ENCODE measurements around the gene RNF114.
"Not testable (repeated sequence)": the region's sequence is repeated elsewhere in the genome, so short reads cannot be mapped to it uniquely, and the experiment has no call there.

RNF114 gene

DNA sequence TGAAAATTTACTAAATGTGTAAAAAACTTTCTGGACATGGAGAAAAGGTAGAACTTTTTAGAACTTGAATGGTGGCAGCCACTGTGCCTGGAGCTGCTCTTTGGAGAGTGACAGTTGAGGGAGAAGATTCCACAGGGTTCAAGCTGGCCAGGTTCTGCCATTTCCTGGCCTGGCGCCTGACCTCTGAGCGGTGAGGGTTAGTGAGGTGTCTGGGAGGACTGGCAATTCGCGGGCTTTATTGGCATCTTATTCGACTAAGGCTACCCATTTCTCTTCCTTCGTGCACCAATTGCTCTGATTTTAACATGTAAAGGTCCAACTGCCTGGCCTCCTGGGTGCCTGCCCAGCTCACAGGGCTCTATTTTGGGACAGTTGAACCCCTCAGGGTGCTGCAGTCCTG is 49.0 kb downstream of the RNF114 start:
- DNase-seq (ENCODE audit: low read depth in 2 of 2) = no peak

DNA sequence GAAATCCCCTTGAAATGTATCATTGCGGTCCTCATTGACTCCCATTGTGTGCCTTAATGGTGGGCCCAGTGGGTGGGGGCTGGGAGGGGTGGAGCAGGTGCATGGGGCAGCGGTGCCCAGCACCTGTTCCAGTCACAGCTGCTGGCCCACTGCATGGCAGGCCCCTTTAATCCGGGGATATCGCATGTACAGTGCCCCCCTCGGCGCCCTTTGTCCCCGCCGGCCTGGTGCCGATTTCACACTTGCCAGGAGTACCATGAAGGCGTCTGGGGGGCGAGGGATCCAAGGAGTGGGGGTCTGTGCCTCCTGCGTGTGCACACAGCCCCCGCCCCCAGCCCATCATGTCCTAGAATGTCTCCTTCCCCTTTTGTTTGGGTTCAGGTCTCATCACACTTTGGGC is 49.4 kb downstream of the RNF114 start:
- no peak for DNase-seq (ENCODE audit: low read depth in 2 of 2)

DNA sequence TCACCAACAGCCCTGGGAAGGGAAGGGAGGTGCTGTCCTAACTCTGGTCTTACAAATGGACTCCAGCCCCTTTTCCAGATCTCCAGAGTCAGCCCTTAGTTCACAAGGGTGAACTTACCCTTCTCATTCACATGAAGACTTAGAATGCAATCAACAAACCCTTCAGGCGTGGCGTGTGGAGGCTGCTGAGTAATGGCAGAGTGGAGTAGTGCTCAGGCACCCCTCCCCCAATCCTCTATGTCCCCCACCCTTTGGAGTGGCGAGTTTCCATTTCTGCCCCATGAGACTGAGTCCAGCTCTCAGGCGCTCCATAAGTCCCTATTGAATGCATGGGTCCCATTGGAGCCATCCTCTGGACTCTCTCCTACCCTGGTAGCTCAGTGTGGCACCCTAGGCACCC is 49.9 kb downstream of the RNF114 start:
- DNase-seq (ENCODE audit: low read depth in 2 of 2) = no peak

DNA sequence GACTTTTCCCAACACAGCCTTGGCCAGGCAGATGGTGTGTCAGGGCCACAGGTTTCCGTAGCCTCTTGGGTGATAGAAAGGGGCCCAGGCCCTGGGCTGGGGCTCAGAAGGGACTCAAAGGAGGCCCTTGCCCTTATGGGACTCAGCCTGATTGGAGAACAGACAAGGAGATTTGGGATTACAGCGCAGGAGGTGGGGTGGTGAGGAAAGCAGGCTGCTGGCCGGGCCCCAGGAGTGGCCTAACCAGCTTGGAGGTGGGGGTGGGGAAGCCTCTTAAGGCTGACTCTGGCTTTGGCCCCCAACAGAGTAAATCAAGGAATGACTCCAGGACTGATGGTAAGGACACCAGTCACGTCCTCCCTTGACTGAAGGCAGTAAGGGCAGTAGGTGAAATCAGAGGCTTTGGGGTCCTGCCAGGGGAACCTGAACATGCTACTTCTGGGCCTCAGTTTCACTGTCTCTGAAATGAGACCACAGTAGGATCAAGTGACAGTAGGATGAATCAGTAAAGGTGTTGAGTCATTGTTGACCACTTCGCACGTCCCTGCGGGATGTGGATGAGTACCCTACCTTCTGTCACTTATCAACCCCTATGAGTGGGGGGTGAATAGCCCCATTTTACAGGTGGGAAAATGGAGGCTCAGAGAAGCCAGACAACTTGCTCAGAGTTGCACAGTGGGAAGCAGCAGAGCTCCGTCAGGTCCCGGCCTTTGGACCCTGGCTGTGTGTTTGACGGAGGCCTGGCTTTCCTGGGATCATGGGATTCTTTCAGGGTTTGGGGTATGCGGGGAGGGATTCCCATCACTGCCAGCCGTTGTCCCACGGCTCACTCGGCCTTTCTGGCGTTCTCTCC is 51.0 kb downstream of the RNF114 start:
- no peak for DNase-seq (ENCODE audit: low read depth in 2 of 2)

DNA sequence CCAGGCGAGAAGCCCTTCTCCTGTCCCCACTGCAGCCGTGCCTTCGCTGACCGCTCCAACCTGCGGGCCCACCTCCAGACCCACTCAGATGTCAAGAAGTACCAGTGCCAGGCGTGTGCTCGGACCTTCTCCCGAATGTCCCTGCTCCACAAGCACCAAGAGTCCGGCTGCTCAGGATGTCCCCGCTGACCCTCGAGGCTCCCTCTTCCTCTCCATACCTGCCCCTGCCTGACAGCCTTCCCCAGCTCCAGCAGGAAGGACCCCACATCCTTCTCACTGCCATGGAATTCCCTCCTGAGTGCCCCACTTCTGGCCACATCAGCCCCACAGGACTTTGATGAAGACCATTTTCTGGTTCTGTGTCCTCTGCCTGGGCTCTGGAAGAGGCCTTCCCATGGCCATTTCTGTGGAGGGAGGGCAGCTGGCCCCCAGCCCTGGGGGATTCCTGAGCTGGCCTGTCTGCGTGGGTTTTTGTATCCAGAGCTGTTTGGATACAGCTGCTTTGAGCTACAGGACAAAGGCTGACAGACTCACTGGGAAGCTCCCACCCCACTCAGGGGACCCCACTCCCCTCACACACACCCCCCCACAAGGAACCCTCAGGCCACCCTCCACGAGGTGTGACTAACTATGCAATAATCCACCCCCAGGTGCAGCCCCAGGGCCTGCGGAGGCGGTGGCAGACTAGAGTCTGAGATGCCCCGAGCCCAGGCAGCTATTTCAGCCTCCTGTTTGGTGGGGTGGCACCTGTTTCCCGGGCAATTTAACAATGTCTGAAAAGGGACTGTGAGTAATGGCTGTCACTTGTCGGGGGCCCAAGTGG is 51.9 kb downstream of the RNF114 start:
- DNase-seq (ENCODE audit: low read depth in 2 of 2) = no peak

DNA sequence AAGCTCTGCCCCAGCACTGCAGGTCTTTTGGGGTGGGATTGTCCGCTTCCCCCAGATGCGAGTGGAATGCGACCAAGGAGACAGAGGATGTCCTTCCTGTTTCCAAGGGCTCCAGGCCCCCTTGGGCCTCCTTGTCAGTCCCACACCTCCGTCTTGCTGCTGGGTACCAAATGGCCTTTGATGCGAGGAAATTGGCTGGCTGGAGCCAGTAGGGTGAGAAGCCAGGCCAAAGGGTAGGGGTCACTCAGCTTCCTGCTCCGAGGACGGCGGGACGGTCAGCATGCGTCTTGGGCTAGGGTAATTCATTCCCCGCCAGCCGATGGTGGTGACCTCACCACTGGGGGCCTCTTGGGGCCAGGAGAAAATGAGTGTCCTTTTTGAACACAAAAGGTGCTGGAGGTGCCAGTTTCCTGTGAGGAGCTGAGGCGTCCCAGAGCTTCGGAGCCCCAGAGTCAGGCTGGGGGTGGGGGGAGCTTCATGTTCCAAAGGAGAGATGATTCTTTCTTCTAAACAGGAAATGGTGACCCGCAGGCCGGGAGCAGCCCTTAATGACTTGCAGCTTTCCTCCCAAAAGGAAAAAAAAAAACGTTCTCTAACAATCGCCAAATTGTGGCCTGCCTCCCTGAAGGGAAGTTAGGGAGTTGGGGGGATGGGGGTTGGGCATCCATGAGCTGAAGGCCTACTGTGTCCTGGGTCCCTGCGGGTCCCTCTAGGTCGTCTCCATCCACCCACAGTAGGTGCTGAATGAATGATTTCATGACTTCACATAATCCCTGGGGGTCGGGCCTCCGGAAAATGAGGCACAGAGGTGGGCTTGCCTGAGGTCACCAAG is 53.3 kb downstream of the RNF114 start:
- no peak for DNase-seq (ENCODE audit: low read depth in 2 of 2)

DNA sequence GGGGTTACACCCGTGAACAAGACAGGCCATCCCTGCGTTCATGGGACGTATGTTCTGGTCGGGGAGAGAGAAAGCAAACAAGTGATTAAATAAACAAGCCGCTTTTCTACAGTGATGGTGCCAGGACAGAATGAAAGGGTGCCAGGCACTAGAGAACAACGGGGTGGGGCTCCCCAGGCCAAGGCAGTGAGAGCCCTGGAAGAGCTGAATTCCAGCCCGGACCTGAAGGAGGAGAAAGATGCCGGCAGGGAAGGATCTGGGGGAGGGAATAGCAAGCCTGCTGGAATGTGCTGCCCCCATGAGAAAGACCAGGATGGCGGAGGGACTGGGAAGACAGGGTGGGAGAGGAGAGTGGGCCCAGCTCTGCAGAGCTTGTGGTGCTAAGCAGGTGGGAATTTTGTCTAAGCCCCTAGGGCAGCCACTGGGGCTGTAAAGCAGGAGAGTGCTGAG is 54.1 kb downstream of the RNF114 start:
- no peak for DNase-seq (ENCODE audit: low read depth in 2 of 2)

DNA sequence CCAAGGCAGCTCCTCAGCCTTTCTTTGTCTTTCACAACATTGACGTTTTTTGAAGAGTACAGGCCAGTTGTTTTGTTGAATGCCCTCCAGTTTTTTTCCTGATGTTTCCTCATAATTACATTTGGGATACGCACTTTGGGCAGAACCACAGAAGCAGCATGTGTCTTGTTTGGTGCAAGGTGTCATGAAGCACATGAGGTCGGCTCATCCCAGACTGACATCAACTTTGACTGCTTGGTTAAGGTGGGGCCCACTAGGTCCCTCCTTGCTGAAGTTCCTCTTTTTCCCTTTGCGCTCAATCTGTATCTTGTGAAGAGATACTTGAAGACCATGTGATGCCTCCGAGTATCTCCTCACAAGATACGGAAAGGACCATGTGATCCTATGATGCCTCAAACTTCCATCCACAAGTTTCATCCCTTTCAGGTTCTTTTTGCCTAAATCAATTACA is 57.1 kb downstream of the RNF114 start:
- no peak for DNase-seq (ENCODE audit: low read depth in 2 of 2)

DNA sequence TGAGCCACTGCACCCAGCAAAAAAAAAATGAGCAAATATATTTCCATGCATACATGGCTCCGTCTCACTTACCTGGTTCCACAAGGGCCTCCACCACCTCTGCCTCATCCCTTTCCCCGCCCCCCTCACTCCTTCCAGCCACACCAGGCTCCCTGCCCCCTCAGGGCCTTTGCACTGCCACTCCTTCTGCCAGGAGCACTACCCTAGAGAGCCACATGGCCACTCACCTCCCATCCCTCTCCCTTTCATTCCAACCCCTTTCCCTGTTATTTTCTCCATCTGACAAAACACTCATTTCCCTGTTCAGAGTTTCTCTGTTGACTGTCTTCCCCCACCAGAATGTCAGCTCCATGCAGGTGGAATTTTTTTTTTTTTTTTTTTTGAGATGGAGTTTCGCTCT is 59.4 kb downstream of the RNF114 start:
- no peak for DNase-seq (ENCODE audit: low read depth in 2 of 2)

DNA sequence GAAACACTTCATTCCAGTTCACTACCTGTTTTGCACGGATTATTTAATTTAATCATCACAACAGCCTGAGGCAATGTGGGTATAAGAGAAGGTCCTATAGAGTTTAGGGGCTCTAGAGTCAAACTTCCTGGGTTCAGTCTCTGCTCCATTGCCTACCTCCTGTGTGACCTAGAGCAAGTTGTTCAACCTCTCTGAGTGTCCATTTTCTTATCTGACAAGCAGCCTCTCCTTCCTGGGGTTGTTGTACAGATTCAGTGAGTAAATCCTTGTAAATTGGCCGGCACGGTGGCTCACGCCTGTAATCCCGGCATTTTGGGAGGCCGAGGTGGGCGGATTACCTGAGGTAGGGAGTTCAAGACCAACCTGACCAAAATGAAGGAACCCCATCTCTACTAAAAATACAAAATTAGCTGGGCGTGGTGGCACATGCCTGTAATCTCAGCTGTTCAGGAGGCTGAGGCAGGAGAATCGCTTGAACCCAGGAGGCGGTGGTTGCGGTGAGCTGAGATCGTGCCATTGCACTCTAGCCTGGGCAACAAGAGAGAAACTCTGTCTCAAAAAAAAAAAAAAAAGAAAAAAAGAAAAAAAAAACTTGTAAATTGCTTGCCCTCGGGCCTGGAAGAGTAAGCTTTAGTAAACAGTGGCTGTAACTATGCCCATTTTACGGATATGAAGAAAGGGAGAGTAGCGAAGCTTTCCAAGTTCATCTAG is 62.4 kb downstream of the RNF114 start:
- not testable (repeated sequence) for DNase-seq (ENCODE audit: low read depth in 2 of 2)

DNA sequence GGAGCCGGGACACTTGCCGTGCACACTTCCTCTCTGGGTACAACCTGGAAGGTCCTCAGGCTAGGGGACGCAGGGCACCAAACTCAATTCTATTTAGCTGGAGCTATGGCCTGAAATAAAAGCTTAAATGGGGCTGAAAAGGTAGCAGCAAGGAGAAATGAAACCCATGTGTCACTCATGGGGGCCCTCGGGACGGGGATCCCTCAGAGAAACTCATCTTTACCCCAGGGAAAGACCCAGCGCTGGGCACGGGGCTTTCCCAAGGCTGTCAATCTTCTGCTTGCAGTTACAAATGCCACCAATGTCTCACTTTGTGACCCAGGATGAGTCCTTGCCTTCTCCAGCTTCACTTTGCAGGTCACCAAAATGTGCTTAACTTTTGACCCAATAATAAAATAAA is 63.1 kb downstream of the RNF114 start:
- no peak for DNase-seq (ENCODE audit: low read depth in 2 of 2)

DNA sequence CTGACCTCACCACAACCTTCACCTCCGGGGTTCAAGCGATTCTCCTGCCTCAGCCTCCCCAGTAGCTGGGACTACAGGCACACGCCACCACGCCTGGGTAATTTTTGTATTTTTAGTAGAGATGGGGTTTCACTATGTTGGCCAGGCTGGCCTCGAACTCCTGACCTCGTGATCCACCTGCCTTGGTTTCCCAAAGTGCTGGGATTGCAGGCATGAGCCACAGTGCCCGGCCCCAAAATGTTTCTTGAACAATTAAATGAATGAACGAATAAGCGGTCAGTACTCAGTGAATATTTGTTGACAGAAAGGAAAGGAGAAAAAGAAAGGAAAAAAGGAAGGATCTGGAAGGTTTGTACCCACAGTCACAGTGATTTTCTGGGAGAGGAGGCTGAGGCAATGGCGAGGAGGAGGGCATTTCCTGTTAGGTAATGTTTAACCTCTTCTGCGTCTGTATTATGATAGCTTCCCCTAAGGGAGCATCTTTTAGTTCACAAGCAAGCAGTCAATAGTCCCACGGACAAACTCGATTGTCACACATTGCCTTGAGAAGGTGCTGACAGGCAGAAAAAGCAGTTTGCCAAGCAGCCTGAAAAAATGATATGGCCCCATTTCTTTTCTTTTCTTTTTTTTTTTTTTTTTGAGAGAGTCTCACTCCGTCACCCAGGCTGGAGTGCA is 64.5 kb downstream of the RNF114 start:
- not testable (repeated sequence) for DNase-seq (ENCODE audit: low read depth in 2 of 2)

DNA sequence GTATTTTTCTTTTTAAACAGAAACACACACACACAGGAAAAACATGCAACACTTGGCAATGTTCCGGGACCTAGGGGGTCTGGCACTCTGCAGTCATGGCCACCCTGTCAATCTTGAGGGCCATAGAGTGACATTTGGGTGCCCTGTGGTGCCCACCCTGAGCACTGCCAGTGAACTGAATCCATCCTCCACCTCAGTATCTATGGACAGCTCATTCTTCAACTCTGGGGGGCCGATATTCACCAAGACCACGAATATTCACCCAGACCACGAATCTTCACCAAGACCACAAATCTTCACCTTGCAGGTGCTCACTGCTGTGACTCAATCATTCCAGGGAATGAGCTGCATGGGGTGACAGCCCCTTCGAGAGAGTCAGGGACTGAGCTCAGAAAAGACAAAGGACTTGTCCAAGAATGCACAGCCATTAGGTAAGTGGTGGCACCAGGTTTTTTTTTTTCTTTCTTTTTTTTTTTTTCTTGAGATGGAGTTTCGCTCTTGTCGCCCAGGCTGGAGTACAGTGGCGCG is 65.7 kb downstream of the RNF114 start:
- DNase-seq (ENCODE audit: low read depth in 2 of 2) = no peak

DNA sequence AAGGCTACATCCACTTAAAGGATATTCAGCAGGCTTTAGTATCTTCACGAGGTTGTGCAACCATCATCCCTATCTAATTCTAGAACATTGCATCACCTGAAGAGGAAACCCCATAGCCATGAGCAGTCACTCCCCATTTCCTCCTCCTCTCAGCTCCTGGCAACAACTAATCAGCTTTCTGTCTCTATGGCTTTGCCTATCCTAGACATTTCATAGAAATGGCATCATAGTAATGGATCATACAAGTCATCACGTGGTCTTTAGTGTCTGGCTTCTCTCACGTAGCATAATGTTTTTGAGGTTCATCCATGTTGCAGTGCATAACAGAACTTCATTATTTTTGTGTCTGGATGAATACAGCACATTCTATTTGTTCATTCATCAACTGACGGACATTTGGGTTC is 67.1 kb downstream of the RNF114 start:
- DNase-seq (ENCODE audit: low read depth in 2 of 2) = no peak
